NB4 (cell line): ENCODE results near the gene RAPGEF4.

Experiments used
- CTCF ChIP-seq: IDR thresholded peaks from one replicate; pipeline ENCODE4 v1.5.1; 2012; ENCODE audit warnings: low read depth, low read length
- MAX ChIP-seq: IDR thresholded peaks from 2 replicates; pipeline ENCODE4 v1.6.1; 2011; ENCODE audit warnings: low read depth, low read length
- POLR2A ChIP-seq: IDR thresholded peaks from 2 replicates; pipeline ENCODE4 v1.6.1; 2011; ENCODE audit warnings: mild to moderate bottlenecking; ENCODE audit not compliant: insufficient read length; ENCODE audit errors: extremely low read depth

GRCh38 chr2:172972005-172972619 is 236.5 kb downstream of the RAPGEF4 start:
- TF ChIP-seq CTCF (peak; percentile 94), MAX (no peak), POLR2A (no peak)
